A673 (cell line): ENCODE data around the gene CEACAM16. TPM values are rescaled to one million over a fixed set of nuclear protein-coding genes. Genes with fewer than 3 reads are reported as not detected.
A peak's percentile ranks its signal among the peaks of the same experiment; 100 is the strongest.

Experiments used
- BruUV-seq: library from RNA; stranded (reverse); fragments of 400-500 nt; replicated peaks from 2 replicates; lab custom pipeline; 2021; lab: Mats Ljungman, UMichigan
- CTCF ChIA-PET: fragments of 300-600 bp; sonication (Branson Sonifier 250); formaldehyde crosslinking; loops from one replicate; lab custom pipeline; 2022; ENCODE audit warnings: antibody characterized with exemption; lab: Charles Lee
- POLR2A ChIA-PET: fragments of 300-600 bp; sonication (Branson Sonifier 250); formaldehyde crosslinking; loops from one replicate; lab custom pipeline; 2022; ENCODE audit warnings: antibody characterized with exemption; ENCODE audit not compliant: low non-redundant PET; lab: Charles Lee
- DNase-seq: peaks from one replicate; pipeline ENCODE4 v3.0.0-alpha.2; 2015; ENCODE audit warnings: low spot score
- H3K27ac ChIP-seq: fragments of 200-600 bp; sonication (generic); 2 replicates; pipeline ENCODE4 v1.5.1; 2016; ENCODE audit warnings: mixed run types, low read depth, mild to moderate bottlenecking, mixed read lengths, antibody characterized with exemption, low read length; ENCODE audit not compliant: poor library complexity, severe bottlenecking
- H3K27me3 ChIP-seq: fragments of 200-600 bp; sonication (generic); replicated peaks from 2 replicates; pipeline ENCODE4 v1.6.1; 2017; ENCODE audit warnings: mixed run types, low read depth, mild to moderate bottlenecking, mixed read lengths, antibody characterized with exemption, low read length; ENCODE audit not compliant: insufficient read depth, poor library complexity
- H3K36me3 ChIP-seq: fragments of 200-600 bp; sonication (generic); 2 replicates; pipeline ENCODE4 v1.6.1; 2016; ENCODE audit warnings: mixed run types, mild to moderate bottlenecking, mixed read lengths, antibody characterized with exemption, low read length; ENCODE audit not compliant: insufficient read depth, poor library complexity, severe bottlenecking
- H3K4me1 ChIP-seq: fragments of 200-600 bp; sonication (generic); 2 replicates; pipeline ENCODE4 v1.6.1; 2017; ENCODE audit warnings: mixed run types, mild to moderate bottlenecking, mixed read lengths, antibody characterized with exemption, low read length; ENCODE audit not compliant: insufficient read depth, poor library complexity, severe bottlenecking
- H3K4me3 ChIP-seq: fragments of 200-600 bp; sonication (generic); 2 replicates; pipeline ENCODE4 v1.5.1; 2016; ENCODE audit warnings: low read depth, mixed run types, mild to moderate bottlenecking, mixed read lengths, low read length; ENCODE audit not compliant: poor library complexity, severe bottlenecking
- H3K9me3 ChIP-seq: fragments of 200-600 bp; sonication (generic); 2 replicates; pipeline ENCODE4 v1.6.1; 2016; ENCODE audit warnings: mixed run types, low read depth, mild to moderate bottlenecking, mixed read lengths, antibody characterized with exemption, low read length; ENCODE audit not compliant: poor library complexity, severe bottlenecking
- CTCF ChIP-seq: fragments of 300-800, 200-600 bp; sonication (generic); conservative IDR thresholded peaks from 2 replicates; pipeline ENCODE4 v1.5.1; 2017; ENCODE audit warnings: low read depth, mild to moderate bottlenecking, antibody characterized with exemption, low read length, moderate library complexity, mixed read lengths
- EZH2 ChIP-seq: fragments of 200-600 bp; sonication (generic); IDR thresholded peaks from 2 replicates; pipeline ENCODE4 v1.6.1; 2017; ENCODE audit warnings: borderline replicate concordance, low read depth, mild to moderate bottlenecking, mixed read lengths, antibody characterized with exemption, low read length; ENCODE audit not compliant: poor library complexity, severe bottlenecking
- intact Hi-C: fragments of 100-400 bp; cut with micrococcal nuclease; formaldehyde crosslinking; loops from one replicate; pipeline ENCODE4 v1.10.0; 2022; ENCODE audit not compliant: unreplicated experiment
- total RNA-seq: library from RNA; stranded (reverse); gene quantifications from 2 replicates; pipeline ENCODE4 v1.2.3, GENCODE V29; 2021

CEACAM16 gene
- total RNA-seq, 1 experiment from 2014 or later, result not detected

- H3K4me3 ChIP-seq, result peak overlapping the region; percentile 67
- H3K9me3 ChIP-seq, result no peaks in the 10 kb centered on the region
- peaks cover 25% of the 10 kb centered on the region for H3K4me1 ChIP-seq
- intact Hi-C loops, result no loop called here
- H3K27ac ChIP-seq, result peak overlapping the region; percentile 74
- CTCF ChIA-PET, result interaction anchor here (0.6 kb wide), 1 partner anchor 159 kb away, joined by 3 read pairs; no protein-coding TSS in a partner anchor
- H3K27me3 ChIP-seq, result no peaks in the 10 kb centered on the region
- H3K36me3 ChIP-seq, result no peaks in the 10 kb centered on the region
- no peak for TF ChIP-seq CTCF
- TF ChIP-seq EZH2, result no peak
- DNase-seq, result peak; percentile 70
- no TSS peak for BruUV-seq
- POLR2A ChIA-PET, result no interaction called here
Observed at GRCh38 chr19:44747739-44748425, 48.9 kb downstream of the CEACAM16 start.

- CTCF ChIA-PET, result interaction anchor here (0.6 to 1.0 kb wide), 2 partner anchors 25 to 160 kb away, joined by 3 to 4 read pairs; no protein-coding TSS in a partner anchor
- no peaks in the 10 kb centered on the region for H3K9me3 ChIP-seq
- BruUV-seq, result no TSS peak
- H3K36me3 ChIP-seq, result no peaks in the 10 kb centered on the region
- intact Hi-C loops, result no loop called here
- no peaks in the 10 kb centered on the region for H3K27me3 ChIP-seq
- peaks cover 30% of the 10 kb centered on the region for H3K4me1 ChIP-seq
- no peak for DNase-seq
- TF ChIP-seq CTCF, result no peak
- POLR2A ChIA-PET, result no interaction called here
- peak within 1 kb of the TSS; percentile 74 for H3K27ac ChIP-seq
- H3K4me3 ChIP-seq, result peak within 1 kb of the TSS; percentile 67
Observed at GRCh38 chr19:44748426-44749254, 49.7 kb downstream of the CEACAM16 start, which contains the start of gene BCL3. TSS of gene BCL3 (plus strand) at chr19:44748708. CDS start at chr19:44748791, 83 bp downstream.

- H3K36me3 ChIP-seq, result no peaks in the 10 kb centered on the region
- ChIA-PET POLR2A (no interaction called here), CTCF (interaction anchor here (0.6 to 1.0 kb wide), 2 partner anchors 12 to 25 kb away, joined by 4 to 5 read pairs; no protein-coding TSS in a partner anchor)
- peak overlapping the region; percentile 67 for H3K4me3 ChIP-seq
- TF ChIP-seq CTCF (no peak), EZH2 (no peak)
- H3K27me3 ChIP-seq, result no peaks in the 10 kb centered on the region
- peak overlapping the region; percentile 67 for H3K27ac ChIP-seq
- H3K4me1 ChIP-seq, result peaks cover 37% of the 10 kb centered on the region
- intact Hi-C loops, result no loop called here
- no peak for DNase-seq
- no peaks in the 10 kb centered on the region for H3K9me3 ChIP-seq
- BruUV-seq, result TSS peak; percentile 44
Observed at GRCh38 chr19:44749292-44749691, 50.3 kb downstream of the CEACAM16 start.
